Retinal pigment epithelial cell (primary cell): ENCODE measurements around the gene KCNE4.

Experiments
- DNase-seq: peaks from one replicate; pipeline ENCODE4 v3.0.0-alpha.2; 2010; ENCODE audit warnings: low read depth
- H3K4me3 ChIP-seq: 2 replicates; pipeline ENCODE4 v1.5.1; 2011; ENCODE audit warnings: mild to moderate bottlenecking, low read length, control low read depth, moderate library complexity
- CTCF ChIP-seq: conservative IDR thresholded peaks from 2 replicates; pipeline ENCODE4 v1.5.1; 2011; ENCODE audit warnings: low read depth, low read length, control low read depth, inconsistent platforms

Gene KCNE4

GRCh38 chr2:223040527-223040926, 11.5 kb upstream of the KCNE4 start:
- TF ChIP-seq CTCF: no peak
- H3K4me3 ChIP-seq: no peak overlapping the region
- DNase-seq: no peak

GRCh38 chr2:223041527-223042109, 10.4 kb upstream of the KCNE4 start:
- no peak for TF ChIP-seq CTCF
- H3K4me3 ChIP-seq: no peak overlapping the region
- peak; percentile 98 for DNase-seq

GRCh38 chr2:223042284-223042683, 9.7 kb upstream of the KCNE4 start:
- DNase-seq: no peak
- no peak overlapping the region for H3K4me3 ChIP-seq
- no peak for TF ChIP-seq CTCF

- no peak overlapping the region for H3K4me3 ChIP-seq
- no peak for TF ChIP-seq CTCF
- DNase-seq: no peak
These were observed 9.3 kb upstream of the KCNE4 start for GRCh38 chr2:223042704-223043118.

GRCh38 chr2:223043164-223043941, 8.6 kb upstream of the KCNE4 start:
- no peak overlapping the region for H3K4me3 ChIP-seq
- DNase-seq: no peak
- TF ChIP-seq CTCF: no peak

- TF ChIP-seq CTCF: no peak
- DNase-seq: no peak
- H3K4me3 ChIP-seq: no peak overlapping the region
These were observed 7.7 kb upstream of the KCNE4 start for GRCh38 chr2:223044092-223044836.
